NCI-H1436 treated with DMSO at 0.1 percent for 48 hours (cell line): Measurements from ENCODE around the gene PEX26.
"Not testable (repeated sequence)": the region's sequence is repeated elsewhere in the genome, so short reads cannot be mapped to it uniquely, and the experiment has no call there.

ENCODE experiments used
- DNase-seq: peaks from one replicate; lab custom pipeline; 2025; lab: John Stamatoyannopoulos, UW

The PEX26 gene

GRCh38 chr22:18071307-18071967 is 6.4 kb upstream of the PEX26 start:
- DNase-seq: not testable (repeated sequence)

- no peak for DNase-seq
These were observed 5.9 kb upstream of the PEX26 start for GRCh38 chr22:18071968-18072310.

GRCh38 chr22:18073467-18073866 is 4.3 kb upstream of the PEX26 start:
- no peak for DNase-seq

- DNase-seq: not testable (repeated sequence)
These were observed 3.9 kb upstream of the PEX26 start for GRCh38 chr22:18073927-18074326.

GRCh38 chr22:18075101-18075719 is 2.6 kb upstream of the PEX26 start:
- DNase-seq: no peak

- no peak for DNase-seq
These were observed 1.9 kb upstream of the PEX26 start for GRCh38 chr22:18075720-18076497.

GRCh38 chr22:18077087-18077638 is 627 bp upstream of the PEX26 start:
- no peak for DNase-seq

- DNase-seq: no peak
These were observed 695 bp downstream of the PEX26 start for GRCh38 chr22:18078329-18079041.

GRCh38 chr22:18079706-18080233 is 2.0 kb downstream of the PEX26 start:
- no peak for DNase-seq

- no peak for DNase-seq
These were observed 3.6 kb downstream of the PEX26 start for GRCh38 chr22:18081416-18081815.

GRCh38 chr22:18082467-18082866 is 4.7 kb downstream of the PEX26 start:
- DNase-seq: no peak

- DNase-seq: no peak
These were observed 5.6 kb downstream of the PEX26 start for GRCh38 chr22:18083406-18083805.

- DNase-seq: no peak
These were observed 7.4 kb downstream of the PEX26 start for GRCh38 chr22:18085188-18085587.

GRCh38 chr22:18087350-18087855 is 9.6 kb downstream of the PEX26 start:
- no peak for DNase-seq

- no peak for DNase-seq
These were observed 11.2 kb downstream of the PEX26 start for GRCh38 chr22:18088825-18089568.

- DNase-seq: no peak
These were observed 12.5 kb downstream of the PEX26 start for GRCh38 chr22:18090286-18090685.

- no peak for DNase-seq
These were observed 13.7 kb downstream of the PEX26 start for GRCh38 chr22:18091478-18091877.

GRCh38 chr22:18091916-18092526 is 14.2 kb downstream of the PEX26 start:
- no peak for DNase-seq

- DNase-seq: no peak
These were observed 15.9 kb downstream of the PEX26 start for GRCh38 chr22:18093661-18094060.

GRCh38 chr22:18095101-18095805 is 17.5 kb downstream of the PEX26 start:
- no peak for DNase-seq
